Measurements from ENCODE around the gene PAPSS1. TPM values are rescaled to one million over a fixed set of nuclear protein-coding genes. Genes with fewer than 3 reads are reported as not detected.

The PAPSS1 gene
- total RNA-seq, 1 donor from 2014 or later, result 140 TPM

DNA sequence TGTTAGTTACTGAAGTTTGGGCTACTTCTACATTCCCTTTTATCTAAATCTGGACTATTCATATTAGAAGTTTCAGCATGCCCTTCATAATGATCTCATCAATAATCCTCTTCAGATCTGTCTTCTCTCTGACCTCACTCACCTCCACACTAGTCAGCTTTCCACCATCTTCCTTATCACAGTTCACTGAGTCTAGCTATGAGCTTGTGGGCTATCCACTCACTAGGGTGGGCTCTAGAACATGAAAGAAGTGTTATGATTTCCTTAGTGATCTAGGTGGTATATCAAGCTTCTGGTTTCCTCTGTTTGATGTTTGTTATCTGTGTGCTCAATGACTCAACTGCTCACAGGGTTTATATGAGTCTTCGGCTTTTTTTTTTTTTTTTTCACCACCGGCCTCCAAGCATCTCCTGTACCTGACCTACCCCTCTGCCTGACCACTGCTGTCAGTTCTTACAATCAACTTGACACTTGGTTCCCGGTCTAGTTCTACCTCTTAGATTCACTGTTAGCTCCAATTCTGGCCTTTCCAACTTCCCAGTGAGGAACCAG, 103.1 kb downstream of the PAPSS1 start:
- Mint-ChIP-seq H3K27me3 (ENCODE audit: insufficient read depth, low read depth) (no peaks in the 10 kb centered on the region), H3K36me3 (peaks cover 27% of the 10 kb centered on the region), H3K4me3 (no peak overlapping the region), H3K9me3 (peaks cover 4% of the 10 kb centered on the region), H3K27ac (no peak overlapping the region), H3K4me1 (no peaks in the 10 kb centered on the region)
- Histone ChIP-seq H3K9ac (no peak overlapping the region), H3K27ac (no peak overlapping the region), H4K20me1 (ENCODE audit: low read depth) (no peaks in the 10 kb centered on the region), H3K79me2 (ENCODE audit: low read depth) (no peaks in the 10 kb centered on the region), H3K4me2 (no peak overlapping the region), H3F3A (ENCODE audit: low read depth) (no peaks in the 10 kb centered on the region), H2AFZ (replicated peaks) (no peak overlapping the region), H3K4me3 (no peak overlapping the region), H3K9me3 (ENCODE audit: low read depth) (no peaks in the 10 kb centered on the region), H3K4me1 (no peaks in the 10 kb centered on the region), H3K36me3 (peaks cover 5% of the 10 kb centered on the region), H3K27me3 (no peaks in the 10 kb centered on the region)
- DNase-seq (ENCODE audit: low spot score), result no peak
- TF ChIP-seq EZH2phosphoT487 (IDR thresholded peaks at IDR 0.05) (no peak), EZH2 (IDR thresholded peaks at IDR 0.05) (no peak)

DNA sequence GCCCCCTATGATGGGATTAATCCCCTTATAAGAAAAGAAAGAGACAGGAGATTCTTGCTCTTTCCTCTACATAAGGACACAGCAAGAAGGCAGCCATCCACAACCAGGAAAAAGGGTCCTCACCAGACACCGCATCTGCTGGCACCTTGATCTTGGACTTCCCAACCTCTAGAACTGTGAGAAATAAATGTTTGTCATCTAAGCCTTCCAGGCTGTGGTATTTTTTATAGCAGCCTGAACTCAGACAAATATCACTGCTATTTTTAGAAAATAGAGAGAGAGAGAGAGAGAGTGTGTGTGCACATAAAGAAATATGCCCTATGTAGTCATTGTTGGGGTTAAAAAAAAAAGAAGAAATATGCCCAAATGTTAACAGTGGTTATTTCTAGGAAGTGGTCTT, 104.2 kb downstream of the PAPSS1 start:
- Histone ChIP-seq H3K27ac (no peak overlapping the region), H4K20me1 (ENCODE audit: low read depth) (no peaks in the 10 kb centered on the region), H3K9me3 (ENCODE audit: low read depth) (no peaks in the 10 kb centered on the region), H3K27me3 (no peaks in the 10 kb centered on the region), H3K79me2 (ENCODE audit: low read depth) (no peaks in the 10 kb centered on the region), H3K9ac (no peak overlapping the region), H3K4me1 (no peaks in the 10 kb centered on the region), H3K4me3 (no peak overlapping the region), H2AFZ (replicated peaks) (no peak overlapping the region), H3F3A (ENCODE audit: low read depth) (no peaks in the 10 kb centered on the region), H3K36me3 (peaks cover 5% of the 10 kb centered on the region), H3K4me2 (no peak overlapping the region)
- no peak for DNase-seq (ENCODE audit: low spot score)
- H3K27me3 Mint-ChIP-seq (ENCODE audit: insufficient read depth, low read depth), result no peaks in the 10 kb centered on the region
- TF ChIP-seq EZH2phosphoT487 (IDR thresholded peaks at IDR 0.05) (no peak), EZH2 (IDR thresholded peaks at IDR 0.05) (no peak)
- TF ChIP-seq, protein P1, sequence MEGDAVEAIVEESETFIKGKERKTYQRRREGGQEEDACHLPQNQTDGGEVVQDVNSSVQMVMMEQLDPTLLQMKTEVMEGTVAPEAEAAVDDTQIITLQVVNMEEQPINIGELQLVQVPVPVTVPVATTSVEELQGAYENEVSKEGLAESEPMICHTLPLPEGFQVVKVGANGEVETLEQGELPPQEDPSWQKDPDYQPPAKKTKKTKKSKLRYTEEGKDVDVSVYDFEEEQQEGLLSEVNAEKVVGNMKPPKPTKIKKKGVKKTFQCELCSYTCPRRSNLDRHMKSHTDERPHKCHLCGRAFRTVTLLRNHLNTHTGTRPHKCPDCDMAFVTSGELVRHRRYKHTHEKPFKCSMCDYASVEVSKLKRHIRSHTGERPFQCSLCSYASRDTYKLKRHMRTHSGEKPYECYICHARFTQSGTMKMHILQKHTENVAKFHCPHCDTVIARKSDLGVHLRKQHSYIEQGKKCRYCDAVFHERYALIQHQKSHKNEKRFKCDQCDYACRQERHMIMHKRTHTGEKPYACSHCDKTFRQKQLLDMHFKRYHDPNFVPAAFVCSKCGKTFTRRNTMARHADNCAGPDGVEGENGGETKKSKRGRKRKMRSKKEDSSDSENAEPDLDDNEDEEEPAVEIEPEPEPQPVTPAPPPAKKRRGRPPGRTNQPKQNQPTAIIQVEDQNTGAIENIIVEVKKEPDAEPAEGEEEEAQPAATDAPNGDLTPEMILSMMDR (IDR thresholded peaks at IDR 0.05), result no peak
- H3K36me3 Mint-ChIP-seq, result peaks cover 28% of the 10 kb centered on the region
- no peaks in the 10 kb centered on the region for H3K4me1 Mint-ChIP-seq
- no peak overlapping the region for H3K27ac Mint-ChIP-seq
- H3K9me3 Mint-ChIP-seq, result peaks cover 4% of the 10 kb centered on the region
- no peak overlapping the region for H3K4me3 Mint-ChIP-seq

DNA sequence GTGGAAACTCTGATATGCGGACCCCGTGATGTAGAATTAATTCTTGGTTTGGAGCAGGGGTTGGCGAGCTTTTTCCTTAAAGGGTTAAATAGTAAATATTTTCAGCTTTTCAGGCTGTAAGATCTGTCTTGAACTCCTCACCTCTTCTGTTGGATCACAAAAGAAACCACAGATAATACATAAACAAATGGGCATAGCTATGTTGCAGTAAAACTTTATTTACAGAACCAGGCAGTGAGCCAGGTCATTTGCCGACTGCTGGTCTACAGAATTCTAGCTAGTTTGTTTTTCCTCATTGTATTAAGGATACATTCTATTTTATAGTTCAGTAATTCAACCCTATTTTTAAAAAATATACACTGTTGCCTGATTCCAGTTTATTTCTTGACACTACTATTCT, 116.6 kb downstream of the PAPSS1 start:
- DNase-seq (ENCODE audit: low spot score), result no peak
- Histone ChIP-seq H3K27me3 (no peaks in the 10 kb centered on the region), H3K9ac (no peak overlapping the region), H3K4me2 (no peak overlapping the region), H3K27ac (no peak overlapping the region), H2AFZ (replicated peaks) (no peak overlapping the region), H3F3A (ENCODE audit: low read depth) (no peaks in the 10 kb centered on the region), H3K79me2 (ENCODE audit: low read depth) (no peaks in the 10 kb centered on the region), H3K4me1 (no peaks in the 10 kb centered on the region), H4K20me1 (ENCODE audit: low read depth) (no peaks in the 10 kb centered on the region), H3K4me3 (no peak overlapping the region), H3K36me3 (no peaks in the 10 kb centered on the region), H3K9me3 (ENCODE audit: low read depth) (no peaks in the 10 kb centered on the region)
- Mint-ChIP-seq H3K36me3 (no peaks in the 10 kb centered on the region), H3K4me1 (peaks cover 3% of the 10 kb centered on the region), H3K9me3 (no peaks in the 10 kb centered on the region), H3K27ac (no peak overlapping the region), H3K4me3 (no peak overlapping the region), H3K27me3 (ENCODE audit: insufficient read depth, low read depth) (no peaks in the 10 kb centered on the region)
- no peak for TF ChIP-seq EZH2 (IDR thresholded peaks at IDR 0.05)

DNA sequence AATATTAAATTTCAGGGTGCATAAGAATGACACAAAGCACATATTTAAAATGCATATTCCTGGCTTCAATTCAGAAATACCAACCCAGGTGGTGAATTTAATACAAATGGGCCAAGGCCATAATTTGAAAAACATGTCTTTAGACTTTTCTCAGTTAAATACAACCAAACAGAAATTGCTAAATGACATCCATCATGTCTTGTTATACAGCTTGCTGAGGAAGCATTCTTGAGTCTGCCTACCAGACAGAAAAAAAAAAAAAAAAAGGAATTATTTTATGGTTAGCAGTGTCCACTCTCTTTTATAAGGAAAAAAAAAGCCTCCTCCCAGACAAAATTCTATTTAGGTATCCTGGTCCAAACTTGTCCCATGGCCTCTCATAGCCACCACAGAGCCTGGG, 119.1 kb downstream of the PAPSS1 start:
- DNase-seq (ENCODE audit: low spot score), result no peak
- Histone ChIP-seq H3K4me1 (no peaks in the 10 kb centered on the region), H3K4me2 (no peak overlapping the region), H3K36me3 (no peaks in the 10 kb centered on the region), H4K20me1 (ENCODE audit: low read depth) (no peaks in the 10 kb centered on the region), H3K27ac (no peak overlapping the region), H3K4me3 (no peak overlapping the region), H3K9ac (no peak overlapping the region), H3K9me3 (ENCODE audit: low read depth) (no peaks in the 10 kb centered on the region), H3K79me2 (ENCODE audit: low read depth) (no peaks in the 10 kb centered on the region), H3F3A (ENCODE audit: low read depth) (no peaks in the 10 kb centered on the region), H2AFZ (replicated peaks) (no peak overlapping the region), H3K27me3 (no peaks in the 10 kb centered on the region)
- Mint-ChIP-seq H3K4me1 (peaks cover 3% of the 10 kb centered on the region), H3K27me3 (ENCODE audit: insufficient read depth, low read depth) (no peaks in the 10 kb centered on the region), H3K4me3 (no peak overlapping the region), H3K9me3 (peaks cover 2% of the 10 kb centered on the region), H3K27ac (peak overlapping the region; percentile 8), H3K36me3 (no peaks in the 10 kb centered on the region)
- TF ChIP-seq, protein P1 (IDR thresholded peaks at IDR 0.05), result no peak

Measured in neural progenitor cell (in vitro differentiated cells).